ENCODE results near the gene ESR2.

ESR2 gene

GRCh38 chr14:64265222-64265621, 28.9 kb downstream of the ESR2 start:
- DNase-seq: no peak

- DNase-seq: no peak
Observed at GRCh38 chr14:64260418-64260817, 33.8 kb downstream of the ESR2 start.

- no peak for DNase-seq
Observed at GRCh38 chr14:64255756-64256155, 38.4 kb downstream of the ESR2 start.

GRCh38 chr14:64253672-64254071, 40.5 kb downstream of the ESR2 start:
- DNase-seq: no peak

GRCh38 chr14:64249363-64249762, 44.8 kb downstream of the ESR2 start:
- no peak for DNase-seq

- no peak for DNase-seq
Observed at GRCh38 chr14:64248689-64249088, 45.5 kb downstream of the ESR2 start.

GRCh38 chr14:64247195-64247594, 47.0 kb downstream of the ESR2 start:
- no peak for DNase-seq

- no peak for DNase-seq
Observed at GRCh38 chr14:64246688-64247087, 47.5 kb downstream of the ESR2 start.

GRCh38 chr14:64245491-64245890, 48.7 kb downstream of the ESR2 start:
- DNase-seq: no peak

GRCh38 chr14:64244279-64244678, 49.9 kb downstream of the ESR2 start:
- DNase-seq: no peak

- no peak for DNase-seq
Observed at GRCh38 chr14:64238631-64239030, 55.5 kb downstream of the ESR2 start.

GRCh38 chr14:64238049-64238448, 56.1 kb downstream of the ESR2 start:
- no peak for DNase-seq

GRCh38 chr14:64235652-64236640, 58.2 kb downstream of the ESR2 start:
- DNase-seq: no peak

GRCh38 chr14:64234877-64235651, 59.1 kb downstream of the ESR2 start:
- no peak for DNase-seq

- no peak for DNase-seq
Observed at GRCh38 chr14:64233531-64234190, 60.5 kb downstream of the ESR2 start.

GRCh38 chr14:64232944-64233343, 61.2 kb downstream of the ESR2 start:
- DNase-seq: no peak

GRCh38 chr14:64232095-64232838, 61.9 kb downstream of the ESR2 start:
- peak; percentile 27 for DNase-seq

GRCh38 chr14:64229489-64229888, 64.7 kb downstream of the ESR2 start:
- DNase-seq: no peak

- no peak for DNase-seq
Observed at GRCh38 chr14:64227856-64228255, 66.3 kb downstream of the ESR2 start.

GRCh38 chr14:64225151-64225757, 68.9 kb downstream of the ESR2 start:
- no peak for DNase-seq

- DNase-seq: no peak
Observed at GRCh38 chr14:64221391-64222003, 72.7 kb downstream of the ESR2 start.

GRCh38 chr14:64220466-64220865, 73.7 kb downstream of the ESR2 start:
- no peak for DNase-seq
